Measurements from ENCODE around the gene COLGALT1.
"Not testable (repeated sequence)": the region's sequence is repeated elsewhere in the genome, so short reads cannot be mapped to it uniquely, and the experiment has no call there.

COLGALT1 gene

DNA sequence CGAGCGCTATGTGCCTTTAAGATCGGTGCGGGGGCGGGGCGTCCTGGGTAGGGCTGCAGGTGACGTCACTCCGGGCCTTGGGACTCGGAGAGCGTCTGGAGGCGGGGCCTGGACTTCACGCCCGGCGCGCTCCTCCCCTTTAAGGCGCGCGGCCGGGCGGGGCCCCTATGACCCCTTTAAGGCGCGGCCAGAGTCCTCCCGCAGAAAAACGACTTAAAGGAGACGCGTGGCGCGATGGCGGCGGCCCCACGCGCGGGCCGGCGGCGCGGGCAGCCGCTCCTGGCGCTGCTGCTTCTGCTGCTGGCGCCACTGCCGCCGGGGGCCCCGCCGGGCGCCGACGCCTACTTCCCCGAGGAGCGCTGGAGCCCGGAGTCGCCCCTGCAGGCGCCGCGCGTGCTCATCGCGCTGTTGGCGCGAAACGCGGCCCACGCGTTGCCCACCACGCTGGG, at the start of gene COLGALT1:
Gene COLGALT1, plus strand, starts transcription at position 170 of the 449 bp plus-strand sequence. Its CDS starts 65 bp downstream, at position 235.
- peak; percentile 66 to 74 for DNase-seq (ENCODE audit: low read depth in 2 of 2)

- DNase-seq (ENCODE audit: low read depth in 2 of 2) = no peak
These were observed 48.7 kb upstream of the COLGALT1 start for GRCh38 chr19:17506745-17507144.

- DNase-seq (ENCODE audit: low read depth in 2 of 2) = not testable (repeated sequence)
These were observed 46.9 kb upstream of the COLGALT1 start for GRCh38 chr19:17508558-17508933.

- DNase-seq (ENCODE audit: low read depth in 2 of 2) = no peak
These were observed 45.0 kb upstream of the COLGALT1 start for GRCh38 chr19:17510220-17510993.

DNA sequence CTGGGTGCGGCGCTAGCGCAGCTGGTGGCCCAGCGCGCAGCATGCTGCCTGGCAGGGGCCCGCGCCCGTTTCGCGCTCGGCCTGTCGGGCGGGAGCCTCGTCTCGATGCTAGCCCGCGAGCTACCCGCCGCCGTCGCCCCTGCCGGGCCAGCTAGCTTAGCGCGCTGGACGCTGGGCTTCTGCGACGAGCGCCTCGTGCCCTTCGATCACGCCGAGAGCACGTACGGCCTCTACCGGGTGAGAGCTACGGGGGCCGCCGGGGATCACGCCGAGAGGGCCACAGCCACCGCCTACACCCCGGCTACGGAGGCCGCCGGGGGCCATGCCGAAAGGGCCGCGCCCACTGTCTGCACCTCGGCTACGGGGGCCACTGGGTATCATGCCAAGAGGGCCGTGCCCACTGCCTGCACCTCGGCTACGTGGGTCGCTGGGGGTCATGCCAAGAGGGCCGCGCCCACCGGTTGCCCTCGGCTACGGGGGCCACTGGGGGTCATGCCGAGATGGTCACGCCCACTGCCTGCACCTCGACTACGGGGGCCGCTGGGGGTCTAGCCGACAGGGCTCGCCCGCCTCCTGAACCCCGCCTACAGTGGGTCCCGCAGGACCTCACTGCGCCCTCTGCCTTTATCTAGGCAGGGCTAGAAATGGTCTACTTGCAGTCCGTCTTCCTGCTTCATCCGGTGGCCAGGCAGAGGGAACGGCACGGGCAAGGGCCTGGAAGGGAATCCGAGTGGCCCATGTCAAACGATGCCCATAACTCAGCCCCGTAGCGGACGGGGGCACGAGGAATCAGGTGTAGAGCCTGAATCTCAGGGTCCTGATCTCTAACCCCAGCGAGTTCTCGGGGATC, 43.5 kb upstream of the COLGALT1 start:
- peak; percentile 56 to 61 for DNase-seq (ENCODE audit: low read depth in 2 of 2)

DNA sequence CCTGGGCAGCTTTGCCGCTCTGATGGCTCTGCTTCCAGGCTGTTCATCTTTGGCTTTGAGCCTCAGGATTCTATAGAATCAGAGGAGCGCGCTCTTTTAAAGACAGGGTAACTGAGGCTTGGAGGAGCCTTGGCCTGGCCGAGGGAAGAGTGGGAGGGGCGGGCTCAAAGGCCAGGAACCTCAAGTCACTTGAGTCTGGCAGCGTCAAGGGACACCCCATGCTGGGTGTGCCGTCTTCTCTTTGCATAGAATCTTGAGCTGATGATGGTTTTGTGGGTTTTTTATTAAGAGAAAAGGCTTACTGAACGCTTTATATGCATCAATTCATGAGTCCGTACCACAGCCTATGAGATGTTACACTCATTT, 42.9 kb upstream of the COLGALT1 start:
- no peak for DNase-seq (ENCODE audit: low read depth in 2 of 2)

DNA sequence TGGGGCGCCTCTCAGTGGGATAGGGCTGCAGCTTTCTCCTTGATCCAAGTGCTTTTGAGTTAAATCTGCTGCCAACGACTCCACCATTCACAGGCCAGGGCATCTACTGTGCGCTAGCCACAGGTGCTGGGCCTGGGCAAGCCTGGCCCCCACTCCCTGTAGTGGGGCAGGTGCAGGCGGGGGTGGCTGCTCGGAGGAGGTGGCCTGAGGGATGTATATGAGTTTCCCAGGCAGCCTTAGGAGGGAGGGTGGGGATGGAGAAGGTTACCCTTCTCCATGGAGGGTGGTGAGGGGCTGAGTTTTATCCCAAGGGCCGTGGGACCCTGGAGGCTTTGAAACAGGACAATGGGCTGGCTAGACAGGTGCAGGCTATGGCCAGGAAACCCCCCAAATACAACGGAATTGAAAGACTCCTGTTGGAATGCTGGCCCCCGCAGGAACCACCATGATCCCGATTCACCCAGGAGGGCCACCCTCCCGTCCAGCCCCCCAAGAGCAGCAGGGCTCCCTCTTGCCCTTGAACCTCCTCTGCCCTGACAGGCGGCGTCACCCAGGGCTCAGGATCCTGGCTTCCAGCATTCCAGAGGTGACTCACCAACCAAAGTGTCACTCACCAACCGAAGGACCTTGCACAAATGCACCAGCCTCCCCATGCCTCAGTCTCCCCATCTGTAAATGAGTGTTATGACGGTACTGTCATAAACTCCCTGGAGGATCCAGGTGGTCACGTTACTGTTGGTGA, 39.9 kb upstream of the COLGALT1 start:
- DNase-seq (ENCODE audit: low read depth in 2 of 2) = no peak

DNA sequence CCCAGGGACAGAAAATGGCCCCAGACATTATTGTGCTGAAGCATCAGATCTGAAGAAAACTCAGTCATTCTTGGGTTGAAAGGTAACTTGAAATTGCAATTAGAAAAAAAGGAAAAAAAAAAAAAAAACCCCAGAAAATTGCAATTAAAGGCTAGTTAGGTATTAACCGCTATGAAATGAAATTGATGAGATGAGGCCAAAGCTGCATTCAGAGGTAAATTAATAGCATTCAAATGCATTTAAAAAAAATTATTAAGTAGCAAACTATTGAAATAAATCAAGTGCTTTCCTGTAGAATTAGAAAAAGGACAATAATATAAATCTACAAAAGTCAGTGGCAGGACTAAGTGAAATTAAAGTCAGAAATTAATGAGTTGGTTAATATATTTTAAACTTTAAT, 37.6 kb upstream of the COLGALT1 start:
- no peak for DNase-seq (ENCODE audit: low read depth in 2 of 2)

GRCh38 chr19:17518654-17519053, 36.8 kb upstream of the COLGALT1 start:
- DNase-seq (ENCODE audit: low read depth in 2 of 2) = not testable (repeated sequence)

GRCh38 chr19:17519967-17520366, 35.5 kb upstream of the COLGALT1 start:
- no peak for DNase-seq (ENCODE audit: low read depth in 2 of 2)

DNA sequence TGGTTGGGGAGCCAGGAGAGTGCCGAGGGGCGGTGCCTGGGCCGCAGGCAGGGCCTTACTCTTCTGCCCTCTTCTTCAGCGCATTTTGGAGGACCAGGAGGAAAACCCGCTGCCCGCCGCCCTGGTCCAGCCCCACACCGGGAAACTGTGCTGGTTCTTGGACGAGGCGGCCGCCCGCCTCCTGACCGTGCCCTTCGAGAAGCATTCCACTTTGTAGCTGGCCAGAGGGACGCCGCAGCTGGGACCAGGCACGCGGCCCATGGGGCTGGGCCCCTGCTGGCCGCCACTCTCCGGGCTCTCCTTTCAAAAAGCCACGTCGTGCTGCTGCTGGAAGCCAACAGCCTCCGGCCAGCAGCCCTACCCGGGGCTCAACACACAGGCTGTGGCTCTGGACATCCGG, 34.6 kb upstream of the COLGALT1 start:
- DNase-seq (ENCODE audit: low read depth in 2 of 2) = no peak

DNA sequence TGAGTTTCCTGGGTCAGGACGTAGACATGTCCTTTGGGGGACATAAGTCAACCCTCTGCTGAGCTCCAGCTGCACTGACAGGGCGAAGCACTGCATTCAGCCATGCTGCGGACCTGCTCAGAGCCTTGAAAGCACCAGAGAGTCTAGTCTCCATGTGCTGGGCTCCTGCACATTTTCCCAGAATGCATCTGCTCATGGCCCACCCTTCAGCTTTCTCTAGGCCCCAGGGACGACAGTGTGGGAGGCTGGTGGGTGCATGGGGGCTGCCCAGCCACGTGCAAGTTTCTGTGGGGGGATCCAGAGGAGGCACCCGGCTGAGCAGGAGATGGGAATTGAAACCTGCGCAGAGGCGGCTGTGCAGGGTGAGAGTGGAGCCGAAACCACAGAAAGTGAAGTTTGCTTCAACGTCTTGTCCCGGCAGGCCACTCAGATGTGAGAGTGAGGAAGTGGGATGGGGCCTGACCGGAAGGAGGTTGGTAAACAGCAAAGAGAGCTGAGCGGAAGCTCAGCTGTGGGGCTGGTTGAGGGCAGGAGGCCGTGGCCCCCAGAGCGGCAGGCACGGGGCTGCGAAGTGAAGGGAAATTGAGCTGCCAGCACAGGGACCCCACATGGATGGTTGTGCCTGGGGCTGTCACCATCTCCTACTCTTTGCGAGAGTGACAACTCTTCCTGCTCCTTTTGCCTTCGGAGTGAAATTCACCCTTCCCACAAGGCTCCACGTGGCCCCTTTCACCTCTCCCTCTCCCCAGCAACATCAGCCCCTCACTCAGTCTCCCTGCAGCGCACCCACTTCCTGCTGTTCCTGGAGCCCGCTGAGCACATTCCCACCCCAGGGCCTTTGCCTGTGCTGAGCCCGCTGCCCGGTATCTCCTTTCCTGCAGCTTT, 32.2 kb upstream of the COLGALT1 start:
- DNase-seq (ENCODE audit: low read depth in 2 of 2) = no peak

DNA sequence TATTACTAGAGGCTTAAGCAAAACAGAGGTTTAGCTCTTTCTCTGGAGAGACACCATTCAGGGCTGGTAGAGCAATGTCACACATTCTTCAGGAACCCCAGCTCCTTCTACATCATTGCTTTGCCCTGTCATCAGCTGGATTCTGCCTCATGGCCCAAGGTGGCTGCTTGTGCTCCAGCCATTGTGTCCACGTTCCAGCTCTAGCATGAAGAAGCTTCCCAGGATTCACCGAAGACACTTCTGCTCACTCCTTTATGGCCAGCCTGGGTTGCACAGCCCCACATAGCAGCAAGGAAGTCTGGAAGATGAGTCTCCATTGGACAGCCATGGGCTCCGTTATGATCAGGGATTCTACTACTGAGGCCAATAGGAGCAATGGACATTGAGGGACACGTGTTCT, 30.8 kb upstream of the COLGALT1 start:
- no peak for DNase-seq (ENCODE audit: low read depth in 2 of 2)

GRCh38 chr19:17525141-17525540, 30.3 kb upstream of the COLGALT1 start:
- DNase-seq (ENCODE audit: low read depth in 2 of 2) = no peak

- DNase-seq (ENCODE audit: low read depth in 2 of 2) = no peak
These were observed 28.5 kb upstream of the COLGALT1 start for GRCh38 chr19:17526922-17527321.

DNA sequence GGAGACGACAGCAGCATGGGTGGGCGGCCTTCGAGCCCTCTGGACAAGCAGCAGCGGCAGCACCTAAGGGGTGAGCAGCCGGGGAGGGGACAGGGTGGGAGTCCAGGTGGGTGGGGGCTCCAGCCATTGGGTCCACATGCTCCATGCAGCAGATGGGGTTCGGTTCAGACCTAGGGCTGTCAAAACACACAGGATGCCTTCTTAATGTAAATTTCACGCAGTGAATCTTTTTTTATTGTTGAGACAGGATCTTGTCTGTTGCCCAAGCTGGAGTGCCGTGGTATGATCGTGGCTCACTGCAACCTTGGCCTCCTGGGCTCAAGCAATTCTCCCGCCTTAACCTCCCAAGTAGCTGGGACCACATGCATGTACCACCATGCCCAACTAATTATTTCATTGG, 28.1 kb upstream of the COLGALT1 start:
- no peak for DNase-seq (ENCODE audit: low read depth in 2 of 2)

GRCh38 chr19:17528610-17529009, 26.8 kb upstream of the COLGALT1 start:
- no peak for DNase-seq (ENCODE audit: low read depth in 2 of 2)

- no peak for DNase-seq (ENCODE audit: low read depth in 2 of 2)
These were observed 25.9 kb upstream of the COLGALT1 start for GRCh38 chr19:17529239-17530158.

GRCh38 chr19:17530586-17530985, 24.9 kb upstream of the COLGALT1 start:
- DNase-seq (ENCODE audit: low read depth in 2 of 2) = no peak

GRCh38 chr19:17532116-17532515, 23.3 kb upstream of the COLGALT1 start:
- no peak for DNase-seq (ENCODE audit: low read depth in 2 of 2)
